GM23248 (cell line): ENCODE measurements around the gene DST.

Experiments
- EZH2 ChIP-seq: fragments of 200-600 bp; sonication (generic); IDR thresholded peaks from 2 replicates; pipeline ENCODE4 v1.6.1; 2018; ENCODE audit warnings: antibody characterized with exemption, mild to moderate bottlenecking; ENCODE audit not compliant: insufficient read depth, poor library complexity, severe bottlenecking
- EZH2phosphoT487 ChIP-seq: fragments of 200-600 bp; sonication (generic); IDR thresholded peaks from 2 replicates; pipeline ENCODE4 v1.6.1; 2018; ENCODE audit warnings: antibody characterized with exemption, moderate library complexity, mild to moderate bottlenecking, low read depth; ENCODE audit not compliant: insufficient read depth

- TF ChIP-seq EZH2phosphoT487, result no peak
- TF ChIP-seq EZH2, result no peak
Observed at GRCh38 chr6:56549014-56549413, 93.7 kb downstream of the DST start.
